Cardiac ventricle fibroblast (primary cell): Measurements from ENCODE around the gene RNF225. TPM values are rescaled to one million over a fixed set of nuclear protein-coding genes. Genes with fewer than 3 reads are reported as not detected.

Experiments
- total RNA-seq: library from RNA; depleted of rRNA; stranded (reverse); fragments of >200 nt; gene quantifications from 2 replicates; pipeline ENCODE4 v1.2.3, GENCODE V29; 2015

The RNF225 gene
- not detected in 2 replicates for total RNA-seq

GRCh38 chr19:58395220-58395978 lies at the start of gene RNF225:
Gene RNF225, plus strand, starts transcription at chr19:58395656. Its CDS starts 434 bp downstream, at chr19:58396090.

DNA sequence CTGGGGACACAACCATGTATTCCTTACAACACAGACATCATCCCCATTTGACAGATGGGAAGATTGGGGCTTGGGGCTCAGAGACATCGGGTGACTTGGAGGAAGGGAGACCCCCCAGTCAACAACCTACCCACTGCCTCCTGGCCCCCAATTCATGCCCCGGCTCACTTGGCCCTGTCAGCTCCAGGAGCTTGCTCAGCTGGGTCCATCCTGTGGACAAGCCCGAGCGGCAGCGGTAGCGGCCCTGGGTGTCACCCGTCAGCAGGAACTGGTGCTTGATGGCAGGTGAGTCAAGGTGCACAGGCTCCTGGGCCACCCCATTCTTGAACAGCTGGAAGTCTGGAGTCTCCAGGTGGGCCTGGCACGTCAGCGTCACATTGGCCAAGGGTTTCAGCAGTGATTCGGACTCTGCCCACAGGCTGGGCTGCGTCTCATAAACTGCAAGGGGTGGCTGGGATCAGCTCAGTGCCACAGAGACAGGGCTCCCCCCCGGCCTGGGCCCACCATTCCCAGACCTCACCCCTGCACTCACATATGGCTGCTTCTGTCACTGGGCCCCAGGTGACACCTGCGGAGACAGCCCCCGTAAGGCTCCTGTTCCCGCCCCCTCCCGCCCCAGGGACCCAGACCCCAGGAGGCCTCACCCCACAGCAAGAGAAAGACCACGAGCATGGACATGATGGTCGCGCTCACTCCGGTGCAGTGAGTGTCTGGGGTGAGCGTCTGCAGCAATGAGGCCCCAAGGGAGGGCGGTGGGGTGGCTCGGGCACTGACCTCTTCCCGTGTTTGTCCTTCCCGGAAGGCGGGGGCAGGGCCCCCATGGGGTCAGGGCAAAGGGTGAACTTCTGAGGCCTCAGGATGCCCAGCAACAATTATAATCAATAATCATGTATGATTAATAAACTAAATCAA lies 42.4 kb upstream of the RNF225 start, which contains the start of gene A1BG:
Gene A1BG, minus strand, starts transcription at position 733 of the 912 bp plus-strand sequence. Its CDS starts 55 bp downstream, at position 678.

GRCh38 chr19:58362272-58362994 lies 33.0 kb upstream of the RNF225 start, which contains the start of gene ZNF497:
Gene ZNF497, minus strand, starts transcription at chr19:58362751. Its CDS starts 5,116 bp downstream, at chr19:58357635.

GRCh38 chr19:58380662-58381459 lies 14.6 kb upstream of the RNF225 start, which contains the start of gene ZNF837:
Gene ZNF837, minus strand, starts transcription at chr19:58381030. Its CDS starts 11,698 bp downstream, at chr19:58369332.

DNA sequence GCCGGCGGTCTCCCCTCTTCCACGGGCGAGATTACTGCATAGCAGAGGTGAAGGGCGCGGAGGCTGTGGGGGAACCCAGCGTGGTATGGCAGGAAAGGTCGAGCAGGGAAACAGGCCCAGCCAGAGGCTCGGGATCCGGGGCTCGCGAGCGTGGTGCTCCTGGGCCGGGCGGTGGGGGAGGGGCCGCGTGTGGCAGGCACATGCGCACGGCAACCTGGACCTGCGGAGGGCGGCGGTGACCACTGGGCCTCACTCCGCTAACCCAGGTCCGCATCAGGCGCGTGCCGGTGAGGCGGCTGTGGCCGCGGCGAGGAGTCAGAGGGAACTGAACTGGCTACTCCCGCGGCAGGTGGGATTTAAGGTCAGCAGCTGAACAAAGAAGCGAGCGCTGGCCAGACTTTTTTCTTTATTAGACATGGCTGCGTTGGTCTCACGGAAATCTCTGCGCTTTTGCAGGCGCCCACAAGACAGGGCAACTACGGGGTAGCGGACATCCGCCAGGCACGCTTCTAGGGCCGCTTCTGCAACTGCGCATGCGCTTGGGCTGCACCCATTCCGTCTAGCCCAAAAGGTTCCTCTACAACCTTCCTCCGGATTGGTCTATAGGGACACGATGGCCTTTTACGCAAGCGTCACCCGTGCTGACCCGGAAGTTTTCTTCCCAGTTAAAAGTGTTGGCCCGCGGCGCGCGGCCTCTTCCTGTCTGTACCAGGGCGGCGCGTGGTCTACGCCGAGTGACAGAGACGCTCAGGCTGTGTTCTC lies 8.7 kb upstream of the RNF225 start, which contains the start of gene RPS5:
Gene RPS5, plus strand, starts transcription at position 694 of the 762 bp plus-strand sequence. CDS start 869 bp downstream, outside the sequence.

GRCh38 chr19:58408152-58409009 lies 12.9 kb downstream of the RNF225 start, which contains the start of gene ZNF584:
Gene ZNF584, plus strand, starts transcription at chr19:58408649. Its CDS starts 499 bp downstream, at chr19:58409148.

GRCh38 chr19:58439576-58440554 lies 44.4 kb downstream of the RNF225 start, which contains the start of gene ZNF132:
Gene ZNF132, minus strand, starts transcription at chr19:58440153. Its CDS starts 332 bp downstream, at chr19:58439821.

Other genes with a start within 250 kb of the RNF225 start
- gene ZNF329, start 244.9 kb upstream of the RNF225 start, total RNA-seq = 7.2 and 7.8 TPM in 2 replicates
- 18.0 and 21.7 TPM in 2 replicates for gene ZNF274, start 212.6 kb upstream of the RNF225 start, total RNA-seq
- 24.6 and 33.3 TPM in 2 replicates for gene ZNF544, start 166.7 kb upstream of the RNF225 start, total RNA-seq
- gene ZNF8, start 116.7 kb upstream of the RNF225 start, total RNA-seq = 6.2 and 6.9 TPM in 2 replicates
- gene ERVK3-1, start 90.3 kb upstream of the RNF225 start, total RNA-seq = 21.8 and 35.2 TPM in 2 replicates
- 2.4 and 2.8 TPM in 2 replicates for gene ZSCAN22, start 68.7 kb upstream of the RNF225 start, total RNA-seq
- gene A1BG, start 42.2 kb upstream of the RNF225 start, total RNA-seq = 24.8 and 61.8 TPM in 2 replicates
- gene ZNF497, start 32.9 kb upstream of the RNF225 start, total RNA-seq = 0.12 and 0.29 TPM in 2 replicates
- gene ZNF837, start 14.6 kb upstream of the RNF225 start, total RNA-seq = 3.8 and 4.8 TPM in 2 replicates
- 1,797 and 1,853 TPM in 2 replicates for gene RPS5, start 8.4 kb upstream of the RNF225 start, total RNA-seq
- 12.7 and 16.5 TPM in 2 replicates for gene ZNF584, start 13.0 kb downstream of the RNF225 start, total RNA-seq
- gene ZNF132, start 44.5 kb downstream of the RNF225 start, total RNA-seq = 6.4 and 7.1 TPM in 2 replicates
- 7.5 and 7.6 TPM in 2 replicates for gene ZNF324B, start 56.0 kb downstream of the RNF225 start, total RNA-seq
- 10.7 and 12.1 TPM in 2 replicates for gene ZNF324, start 71.4 kb downstream of the RNF225 start, total RNA-seq
- 12.8 and 16.3 TPM in 2 replicates for gene ZNF446, start 80.7 kb downstream of the RNF225 start, total RNA-seq
- gene SLC27A5, start 116.3 kb downstream of the RNF225 start, total RNA-seq = 4.8 and 5.5 TPM in 2 replicates
- 5.9 and 9.4 TPM in 2 replicates for gene ZBTB45, start 124.2 kb downstream of the RNF225 start, total RNA-seq
- 204 and 211 TPM in 2 replicates for gene TRIM28, start 148.4 kb downstream of the RNF225 start, total RNA-seq
- 133 and 136 TPM in 2 replicates for gene CHMP2A, start 159.4 kb downstream of the RNF225 start, total RNA-seq
- gene UBE2M, start 163.0 kb downstream of the RNF225 start, total RNA-seq = 21.6 and 30.4 TPM in 2 replicates
- 7.4 and 13.3 TPM in 2 replicates for gene MZF1, start 177.7 kb downstream of the RNF225 start, total RNA-seq